ENCODE data around the gene BASP1. TPM values are rescaled to one million over a fixed set of nuclear protein-coding genes. Genes with fewer than 3 reads are reported as not detected.
A peak's percentile ranks its signal among the peaks of the same experiment; 100 is the strongest.

Gene BASP1
- polyA plus RNA-seq (ENCODE audit: insufficient read length in 3 of 3), result 10 to 100 TPM; 81.8 to 94.4 (median 91.3) TPM

- peak in 2 of 3 donors; percentile 15 to 60 for DNase-seq (ENCODE audit: low read depth in 3 of 3, low spot score in 2 of 3)
Observed at GRCh38 chr5:17217493-17218352, at the start of gene BASP1. Gene BASP1 (plus strand): TSS chr5:17217631. CDS start chr5:17275217, 57,586 bp downstream.

- peak in 1 of 3 donors; percentile 60 for DNase-seq (ENCODE audit: low read depth in 3 of 3, low spot score in 2 of 3)
Observed at GRCh38 chr5:17169507-17169906, 47.9 kb upstream of the BASP1 start.

- no peak for DNase-seq (ENCODE audit: low read depth in 3 of 3, low spot score in 2 of 3)
Observed at GRCh38 chr5:17172791-17173190, 44.6 kb upstream of the BASP1 start.

GRCh38 chr5:17174965-17175364, 42.5 kb upstream of the BASP1 start:
- no peak for DNase-seq (ENCODE audit: low read depth in 3 of 3, low spot score in 2 of 3)

- DNase-seq (ENCODE audit: low read depth in 3 of 3, low spot score in 2 of 3), result no peak
Observed at GRCh38 chr5:17177501-17178372, 39.7 kb upstream of the BASP1 start.

GRCh38 chr5:17178373-17178675, 39.1 kb upstream of the BASP1 start:
- no peak for DNase-seq (ENCODE audit: low read depth in 3 of 3, low spot score in 2 of 3)

- DNase-seq (ENCODE audit: low read depth in 3 of 3, low spot score in 2 of 3), result no peak
Observed at GRCh38 chr5:17180330-17180843, 37.0 kb upstream of the BASP1 start.

GRCh38 chr5:17180864-17181723, 36.3 kb upstream of the BASP1 start:
- no peak for DNase-seq (ENCODE audit: low read depth in 3 of 3, low spot score in 2 of 3)

- DNase-seq (ENCODE audit: low read depth in 3 of 3, low spot score in 2 of 3), result no peak
Observed at GRCh38 chr5:17182494-17182893, 34.9 kb upstream of the BASP1 start.

GRCh38 chr5:17182981-17183380, 34.5 kb upstream of the BASP1 start:
- no peak for DNase-seq (ENCODE audit: low read depth in 3 of 3, low spot score in 2 of 3)

GRCh38 chr5:17183831-17184230, 33.6 kb upstream of the BASP1 start:
- no peak for DNase-seq (ENCODE audit: low read depth in 3 of 3, low spot score in 2 of 3)

GRCh38 chr5:17184588-17184987, 32.8 kb upstream of the BASP1 start:
- no peak for DNase-seq (ENCODE audit: low read depth in 3 of 3, low spot score in 2 of 3)

- no peak for DNase-seq (ENCODE audit: low read depth in 3 of 3, low spot score in 2 of 3)
Observed at GRCh38 chr5:17185349-17185748, 32.1 kb upstream of the BASP1 start.

- no peak for DNase-seq (ENCODE audit: low read depth in 3 of 3, low spot score in 2 of 3)
Observed at GRCh38 chr5:17185773-17186172, 31.7 kb upstream of the BASP1 start.

GRCh38 chr5:17186256-17186655, 31.2 kb upstream of the BASP1 start:
- no peak for DNase-seq (ENCODE audit: low read depth in 3 of 3, low spot score in 2 of 3)

- no peak for DNase-seq (ENCODE audit: low read depth in 3 of 3, low spot score in 2 of 3)
Observed at GRCh38 chr5:17187011-17187785, 30.2 kb upstream of the BASP1 start.

- no peak for DNase-seq (ENCODE audit: low read depth in 3 of 3, low spot score in 2 of 3)
Observed at GRCh38 chr5:17187786-17188170, 29.7 kb upstream of the BASP1 start.

GRCh38 chr5:17189381-17190036, 27.9 kb upstream of the BASP1 start:
- peak in 2 of 3 donors; percentile 73 for DNase-seq (ENCODE audit: low read depth in 3 of 3, low spot score in 2 of 3)

GRCh38 chr5:17190242-17190778, 27.1 kb upstream of the BASP1 start:
- peak in 2 of 3 donors; percentile 56 to 58 for DNase-seq (ENCODE audit: low read depth in 3 of 3, low spot score in 2 of 3)

Data from right renal cortex interstitium (tissue), 3 donors.